ENCODE data around the gene ST6GALNAC5. TPM values are rescaled to one million over a fixed set of nuclear protein-coding genes. Genes with fewer than 3 reads are reported as not detected.

Gene ST6GALNAC5
- total and polyA plus RNA-seq, 2 donors (not counting 3 experiments of a cell fraction or from before 2014, with no cell fraction given) = not detected

DNA sequence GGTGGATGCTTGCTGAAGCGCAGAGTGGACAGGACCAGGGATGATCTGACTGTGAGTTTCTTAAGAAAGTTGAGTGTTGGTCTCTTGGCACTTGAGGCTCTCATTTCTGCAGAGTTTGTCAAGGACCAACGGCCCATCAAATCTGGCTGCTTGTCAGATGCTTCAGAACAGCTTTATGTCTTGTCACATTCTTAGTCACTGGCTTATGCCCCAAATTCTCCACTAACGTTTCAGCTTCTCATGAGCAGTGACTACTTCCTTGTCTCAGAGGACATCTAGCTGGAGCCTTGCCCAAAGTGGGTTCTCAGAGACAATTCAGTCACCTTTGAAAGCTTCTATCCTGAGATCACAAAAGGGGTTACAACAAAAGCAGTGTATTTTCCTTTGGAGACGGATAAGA lies 92.3 kb downstream of the ST6GALNAC5 start:
- H3K4me2 ChIP-seq (ENCODE audit: insufficient read depth, low read length) = no peak overlapping the region
- no peaks in the 10 kb centered on the region for H3K9me3 ChIP-seq (replicated peaks; ENCODE audit: control insufficient read depth, insufficient read depth, low read length)
- intact Hi-C loops (cut with micrococcal nuclease) (no loop called here), dilution Hi-C loops (cut with MboI; ENCODE audit: extremely low pct_ligation_motif_present, low sequenced_read_pairs) (no loop called here)
- ChIA-PET CTCF (no interaction called here), POLR2A (no interaction called here)
- no peak overlapping the region for H2AFZ ChIP-seq (ENCODE audit: low read depth, low read length)
- TF ChIP-seq, protein P1, sequence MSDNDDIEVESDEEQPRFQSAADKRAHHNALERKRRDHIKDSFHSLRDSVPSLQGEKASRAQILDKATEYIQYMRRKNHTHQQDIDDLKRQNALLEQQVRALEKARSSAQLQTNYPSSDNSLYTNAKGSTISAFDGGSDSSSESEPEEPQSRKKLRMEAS (IDR thresholded peaks at IDR 0.05; ENCODE audit: insufficient read depth, insufficient read length) = no peak
- TF ChIP-seq JUN (IDR thresholded peaks at IDR 0.05; ENCODE audit: borderline replicate concordance, insufficient read depth, insufficient read length, low read depth) = no peak
- TF ChIP-seq MYC (IDR thresholded peaks at IDR 0.05; ENCODE audit: low read depth, low read length) = no peak
- TF ChIP-seq POLR2AphosphoS5 (IDR thresholded peaks at IDR 0.05; ENCODE audit: insufficient read depth, low read depth, low read length) = no peak
- no peak for TF ChIP-seq POLR2A (IDR thresholded peaks at IDR 0.05; ENCODE audit: low read depth, low read length)
- TF ChIP-seq FOS (IDR thresholded peaks at IDR 0.05; ENCODE audit: borderline replicate concordance, insufficient read depth, low read length) = no peak
- TF ChIP-seq, protein P2, sequence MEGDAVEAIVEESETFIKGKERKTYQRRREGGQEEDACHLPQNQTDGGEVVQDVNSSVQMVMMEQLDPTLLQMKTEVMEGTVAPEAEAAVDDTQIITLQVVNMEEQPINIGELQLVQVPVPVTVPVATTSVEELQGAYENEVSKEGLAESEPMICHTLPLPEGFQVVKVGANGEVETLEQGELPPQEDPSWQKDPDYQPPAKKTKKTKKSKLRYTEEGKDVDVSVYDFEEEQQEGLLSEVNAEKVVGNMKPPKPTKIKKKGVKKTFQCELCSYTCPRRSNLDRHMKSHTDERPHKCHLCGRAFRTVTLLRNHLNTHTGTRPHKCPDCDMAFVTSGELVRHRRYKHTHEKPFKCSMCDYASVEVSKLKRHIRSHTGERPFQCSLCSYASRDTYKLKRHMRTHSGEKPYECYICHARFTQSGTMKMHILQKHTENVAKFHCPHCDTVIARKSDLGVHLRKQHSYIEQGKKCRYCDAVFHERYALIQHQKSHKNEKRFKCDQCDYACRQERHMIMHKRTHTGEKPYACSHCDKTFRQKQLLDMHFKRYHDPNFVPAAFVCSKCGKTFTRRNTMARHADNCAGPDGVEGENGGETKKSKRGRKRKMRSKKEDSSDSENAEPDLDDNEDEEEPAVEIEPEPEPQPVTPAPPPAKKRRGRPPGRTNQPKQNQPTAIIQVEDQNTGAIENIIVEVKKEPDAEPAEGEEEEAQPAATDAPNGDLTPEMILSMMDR (IDR thresholded peaks at IDR 0.05; ENCODE audit: extremely low read depth in 1 of 2, insufficient read depth in 1 of 2, low read depth in 1 of 2, low read length in 2 of 2) = no peak
- TF ChIP-seq EZH2 (IDR thresholded peaks at IDR 0.05; ENCODE audit: borderline replicate concordance, low read depth, low read length, severe bottlenecking) = no peak
- TF ChIP-seq GATA2 (IDR thresholded peaks at IDR 0.05; ENCODE audit: insufficient read depth, insufficient read length, low read depth, low read length) = no peak
- FAIRE-seq (no peak), DNase-seq (ENCODE audit: low read depth, low spot score) (no peak)
- no TSS peak for BruUV-seq (replicated peaks)
- H3K9me1 ChIP-seq (replicated peaks; ENCODE audit: control insufficient read depth, extremely low read depth, insufficient read depth, low read length) = no peaks in the 10 kb centered on the region
- H3K79me2 ChIP-seq (ENCODE audit: control insufficient read depth, insufficient read depth, low read length) = no peaks in the 10 kb centered on the region
- H3K36me3 ChIP-seq (ENCODE audit: control insufficient read depth in 2 of 2, extremely low read depth in 1 of 2, insufficient read depth in 2 of 2, low read length in 2 of 2) = no peaks in the 10 kb centered on the region
- H3K4me1 ChIP-seq (ENCODE audit: control insufficient read depth, extremely low read depth, insufficient read depth, low read length) = no peaks in the 10 kb centered on the region
- H3K27me3 ChIP-seq (ENCODE audit: control insufficient read depth in 2 of 2, insufficient read depth in 2 of 2, low read length in 2 of 2) = no peaks in the 10 kb centered on the region
- no peak overlapping the region for H3K27ac ChIP-seq (ENCODE audit: insufficient read depth, low read depth, low read length)
- H3K4me3 ChIP-seq (replicated peaks in 1 of 3; ENCODE audit: insufficient read depth in 1 of 3, low read depth in 1 of 3, low read length in 3 of 3) = no peak overlapping the region
- H4K20me1 ChIP-seq (replicated peaks; ENCODE audit: control insufficient read depth, extremely low read depth, insufficient read depth, low read length) = no peaks in the 10 kb centered on the region
- H3K9ac ChIP-seq (replicated peaks; ENCODE audit: extremely low read depth, insufficient read depth, low read length) = no peak overlapping the region

Data from endothelial cell of umbilical vein (primary cell).